NT2/D1 (cell line): ENCODE measurements around the gene PODN.

Experiments
- SUZ12 ChIP-seq: IDR thresholded peaks from 2 replicates; pipeline ENCODE4 v1.6.1; 2011; ENCODE audit not compliant: insufficient read length, insufficient read depth; ENCODE audit errors: extremely low read depth
- ZNF274 ChIP-seq: IDR thresholded peaks from 2 replicates; pipeline ENCODE4 v1.6.1; 2011; ENCODE audit warnings: mild to moderate bottlenecking, low read depth, low read length

- TF ChIP-seq ZNF274 (no peak), SUZ12 (no peak)
Observed at GRCh38 chr1:53125122-53125521, 63.1 kb downstream of the PODN start.
